A673 (cell line): Measurements from ENCODE around the gene RBBP5. TPM values are rescaled to one million over a fixed set of nuclear protein-coding genes. Genes with fewer than 3 reads are reported as not detected.

Source experiments
- BruUV-seq: library from RNA; stranded (reverse); fragments of 400-500 nt; replicated peaks from 2 replicates; lab custom pipeline; 2021; lab: Mats Ljungman, UMichigan
- CTCF ChIA-PET: fragments of 300-600 bp; sonication (Branson Sonifier 250); formaldehyde crosslinking; loops from one replicate; lab custom pipeline; 2022; ENCODE audit warnings: antibody characterized with exemption; lab: Charles Lee
- POLR2A ChIA-PET: fragments of 300-600 bp; sonication (Branson Sonifier 250); formaldehyde crosslinking; loops from one replicate; lab custom pipeline; 2022; ENCODE audit warnings: antibody characterized with exemption; ENCODE audit not compliant: low non-redundant PET; lab: Charles Lee
- DNase-seq: peaks from one replicate; pipeline ENCODE4 v3.0.0-alpha.2; 2015; ENCODE audit warnings: low spot score
- H3K27ac ChIP-seq: fragments of 200-600 bp; sonication (generic); 2 replicates; pipeline ENCODE4 v1.5.1; 2016; ENCODE audit warnings: mixed run types, low read depth, mild to moderate bottlenecking, mixed read lengths, antibody characterized with exemption, low read length; ENCODE audit not compliant: poor library complexity, severe bottlenecking
- H3K27me3 ChIP-seq: fragments of 200-600 bp; sonication (generic); replicated peaks from 2 replicates; pipeline ENCODE4 v1.6.1; 2017; ENCODE audit warnings: mixed run types, low read depth, mild to moderate bottlenecking, mixed read lengths, antibody characterized with exemption, low read length; ENCODE audit not compliant: insufficient read depth, poor library complexity
- H3K36me3 ChIP-seq: fragments of 200-600 bp; sonication (generic); 2 replicates; pipeline ENCODE4 v1.6.1; 2016; ENCODE audit warnings: mixed run types, mild to moderate bottlenecking, mixed read lengths, antibody characterized with exemption, low read length; ENCODE audit not compliant: insufficient read depth, poor library complexity, severe bottlenecking
- H3K4me1 ChIP-seq: fragments of 200-600 bp; sonication (generic); 2 replicates; pipeline ENCODE4 v1.6.1; 2017; ENCODE audit warnings: mixed run types, mild to moderate bottlenecking, mixed read lengths, antibody characterized with exemption, low read length; ENCODE audit not compliant: insufficient read depth, poor library complexity, severe bottlenecking
- H3K4me3 ChIP-seq: fragments of 200-600 bp; sonication (generic); 2 replicates; pipeline ENCODE4 v1.5.1; 2016; ENCODE audit warnings: low read depth, mixed run types, mild to moderate bottlenecking, mixed read lengths, low read length; ENCODE audit not compliant: poor library complexity, severe bottlenecking
- H3K9me3 ChIP-seq: fragments of 200-600 bp; sonication (generic); 2 replicates; pipeline ENCODE4 v1.6.1; 2016; ENCODE audit warnings: mixed run types, low read depth, mild to moderate bottlenecking, mixed read lengths, antibody characterized with exemption, low read length; ENCODE audit not compliant: poor library complexity, severe bottlenecking
- CTCF ChIP-seq: fragments of 300-800, 200-600 bp; sonication (generic); conservative IDR thresholded peaks from 2 replicates; pipeline ENCODE4 v1.5.1; 2017; ENCODE audit warnings: low read depth, mild to moderate bottlenecking, antibody characterized with exemption, low read length, moderate library complexity, mixed read lengths
- EZH2 ChIP-seq: fragments of 200-600 bp; sonication (generic); IDR thresholded peaks from 2 replicates; pipeline ENCODE4 v1.6.1; 2017; ENCODE audit warnings: borderline replicate concordance, low read depth, mild to moderate bottlenecking, mixed read lengths, antibody characterized with exemption, low read length; ENCODE audit not compliant: poor library complexity, severe bottlenecking
- intact Hi-C: fragments of 100-400 bp; cut with micrococcal nuclease; formaldehyde crosslinking; loops from one replicate; pipeline ENCODE4 v1.10.0; 2022; ENCODE audit not compliant: unreplicated experiment
- total RNA-seq: library from RNA; stranded (reverse); gene quantifications from 2 replicates; pipeline ENCODE4 v1.2.3, GENCODE V29; 2021

The RBBP5 gene
- total RNA-seq, 1 experiment from 2014 or later = 32.0 TPM

GRCh38 chr1:205075642-205076155 lies 46.1 kb downstream of the RBBP5 start:
- BruUV-seq = no TSS peak
- H3K9me3 ChIP-seq = no peaks in the 10 kb centered on the region
- no peaks in the 10 kb centered on the region for H3K27me3 ChIP-seq
- ChIA-PET CTCF (interaction anchor here (1.5 kb wide), 1 partner anchor 14 kb away, joined by 5 read pairs; no protein-coding TSS in a partner anchor), POLR2A (no interaction called here)
- intact Hi-C loops = no loop called here
- H3K36me3 ChIP-seq = no peaks in the 10 kb centered on the region
- no peak for TF ChIP-seq EZH2
- no peak for TF ChIP-seq CTCF
- no peak overlapping the region for H3K4me3 ChIP-seq
- no peak overlapping the region for H3K27ac ChIP-seq
- no peak for DNase-seq
- H3K4me1 ChIP-seq = no peaks in the 10 kb centered on the region

GRCh38 chr1:205074513-205074912 lies 47.3 kb downstream of the RBBP5 start:
- Histone ChIP-seq H3K27me3 (no peaks in the 10 kb centered on the region), H3K4me3 (no peak overlapping the region), H3K4me1 (no peaks in the 10 kb centered on the region), H3K36me3 (no peaks in the 10 kb centered on the region), H3K27ac (no peak overlapping the region), H3K9me3 (no peaks in the 10 kb centered on the region)
- no TSS peak for BruUV-seq
- CTCF ChIA-PET = interaction anchor here (1.5 kb wide), 1 partner anchor 13 kb away, joined by 5 read pairs; no protein-coding TSS in a partner anchor
- no peak for TF ChIP-seq EZH2
- POLR2A ChIA-PET = no interaction called here
- DNase-seq = no peak
- intact Hi-C loops = no loop called here

GRCh38 chr1:205074084-205074483 lies 47.7 kb downstream of the RBBP5 start:
- POLR2A ChIA-PET = no interaction called here
- no peaks in the 10 kb centered on the region for H3K4me1 ChIP-seq
- H3K36me3 ChIP-seq = no peaks in the 10 kb centered on the region
- no peaks in the 10 kb centered on the region for H3K9me3 ChIP-seq
- no TSS peak for BruUV-seq
- intact Hi-C loops = no loop called here
- no peak for DNase-seq
- H3K27me3 ChIP-seq = no peaks in the 10 kb centered on the region
- TF ChIP-seq CTCF = no peak
- TF ChIP-seq EZH2 = no peak
- CTCF ChIA-PET = no interaction called here
- no peak overlapping the region for H3K27ac ChIP-seq
- H3K4me3 ChIP-seq = no peak overlapping the region

- POLR2A ChIA-PET = no interaction called here
- H3K4me3 ChIP-seq = no peak overlapping the region
- no TSS peak for BruUV-seq
- no peaks in the 10 kb centered on the region for H3K9me3 ChIP-seq
- CTCF ChIA-PET = no interaction called here
- H3K4me1 ChIP-seq = peaks cover 4% of the 10 kb centered on the region
- H3K36me3 ChIP-seq = no peaks in the 10 kb centered on the region
- intact Hi-C loops = no loop called here
- no peaks in the 10 kb centered on the region for H3K27me3 ChIP-seq
- TF ChIP-seq CTCF = no peak
- no peak for TF ChIP-seq EZH2
- H3K27ac ChIP-seq = no peak overlapping the region
- DNase-seq = no peak
These were observed 48.3 kb downstream of the RBBP5 start for GRCh38 chr1:205073511-205073910.
